GM19397 (cell line): Measurements from ENCODE around the gene CABLES1.

Experiments
- ATAC-seq: cut with Tn5 transposase; IDR thresholded peaks from one replicate; pipeline ENCODE4 v1.9.1; 2021; ENCODE audit warnings: mild to moderate bottlenecking, moderate library complexity; ENCODE audit not compliant: unreplicated experiment

The CABLES1 gene

DNA sequence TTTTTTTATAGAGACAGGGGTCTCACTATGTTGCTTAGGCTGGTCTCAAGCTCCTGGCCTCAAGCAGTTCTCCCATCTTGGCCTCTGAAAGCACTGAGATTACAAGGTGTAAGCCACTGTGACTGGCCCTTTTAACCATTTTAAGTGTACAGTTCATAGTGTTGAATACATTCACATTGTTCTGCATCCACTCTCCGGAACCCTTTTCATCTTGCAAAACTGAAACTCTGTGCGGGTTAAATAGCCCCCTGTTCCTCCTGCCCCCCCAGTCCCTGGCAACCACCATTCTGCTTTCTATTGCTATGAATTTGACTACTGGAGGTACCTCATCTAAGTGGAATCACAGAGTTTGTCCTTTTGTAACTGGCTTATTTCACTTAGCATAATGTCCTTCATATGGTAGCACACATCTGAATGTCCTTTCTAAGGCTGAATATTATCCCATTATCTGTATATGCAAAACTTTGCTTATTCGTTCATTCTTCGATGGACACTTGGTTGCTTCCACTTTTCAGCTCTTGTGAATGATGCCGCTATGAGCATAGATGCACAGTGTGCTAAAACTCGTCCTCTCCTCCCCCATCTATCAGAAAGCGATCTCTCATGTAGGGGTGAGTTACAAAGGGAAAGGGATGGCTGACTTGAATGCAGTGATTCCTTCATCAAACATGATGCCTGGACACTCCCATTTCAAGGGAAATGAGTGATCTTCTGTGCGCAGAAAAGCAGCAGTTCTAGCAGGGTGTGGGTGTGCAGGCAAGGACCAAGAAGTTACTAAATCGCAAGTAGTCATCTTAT, 30.2 kb downstream of the CABLES1 start:
- ATAC-seq, result no peak

DNA sequence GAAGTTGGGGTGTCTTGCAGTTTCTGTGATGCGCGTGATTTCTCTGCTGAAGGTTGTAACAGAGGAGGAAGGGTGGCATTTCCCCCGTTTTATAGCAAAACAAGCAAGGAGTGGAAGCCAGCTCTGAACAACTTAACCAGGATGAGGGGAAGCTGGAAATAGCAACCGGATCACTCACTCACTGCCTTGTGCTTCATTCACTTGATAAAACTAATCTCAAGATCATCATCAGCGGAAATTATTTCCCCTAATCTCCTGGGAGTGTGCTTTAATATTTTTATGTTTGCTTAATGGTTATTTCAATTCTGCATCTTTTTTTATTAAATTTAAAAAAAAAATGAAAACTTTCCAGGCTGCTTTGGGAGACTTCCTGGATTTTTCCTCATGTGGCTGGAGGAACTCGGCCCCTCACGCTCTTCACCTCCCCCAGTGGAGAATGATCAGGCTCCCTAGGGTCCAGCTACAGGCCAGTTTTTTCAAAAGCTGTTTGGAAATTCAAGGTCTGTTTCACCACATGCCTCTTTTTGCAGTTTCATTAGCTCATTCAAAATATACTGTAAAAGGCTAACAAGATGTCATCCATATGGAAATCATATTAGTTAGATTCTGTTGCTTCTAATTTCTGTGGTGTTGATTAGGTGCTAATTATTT, 31.7 kb downstream of the CABLES1 start:
- ATAC-seq, result no peak

DNA sequence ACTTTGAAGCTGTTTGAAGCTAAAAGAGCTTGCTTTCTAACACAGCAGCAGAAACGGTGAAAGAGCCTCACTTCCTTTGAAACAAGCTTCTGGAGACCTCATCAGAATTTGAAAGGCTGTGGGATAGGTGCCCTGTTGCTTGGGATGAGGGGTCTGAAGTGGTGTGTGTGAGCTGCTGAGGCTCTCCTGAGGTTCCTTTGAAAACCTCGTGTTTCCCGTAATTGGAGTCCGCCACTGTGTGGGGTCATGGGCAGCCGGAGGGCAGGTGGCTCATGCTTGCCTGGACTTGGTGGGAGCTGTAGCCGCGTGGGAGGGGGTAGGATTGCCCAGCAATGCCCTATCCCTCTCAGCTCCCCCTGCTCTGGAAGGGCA, 34.4 kb downstream of the CABLES1 start:
- ATAC-seq, result no peak

DNA sequence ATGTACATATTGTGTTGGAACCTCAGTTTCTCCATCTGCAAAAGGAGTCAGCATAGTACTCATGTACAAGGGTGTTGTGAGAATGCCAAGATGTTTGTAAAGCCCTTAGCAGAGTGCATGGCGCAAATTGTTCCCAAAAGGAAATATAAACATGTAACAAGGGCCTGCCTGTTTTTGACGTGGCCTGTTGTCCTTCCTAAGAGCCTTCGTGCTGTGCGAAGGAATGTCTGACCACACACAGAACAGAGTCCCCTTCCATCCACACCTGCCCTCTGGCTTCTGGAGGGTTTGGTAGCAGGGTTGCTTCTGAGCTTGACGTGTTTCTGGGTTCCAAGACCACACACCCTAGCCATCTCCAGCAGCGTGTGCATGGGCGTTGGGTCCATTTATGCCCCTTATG, 34.9 kb downstream of the CABLES1 start:
- no peak for ATAC-seq

DNA sequence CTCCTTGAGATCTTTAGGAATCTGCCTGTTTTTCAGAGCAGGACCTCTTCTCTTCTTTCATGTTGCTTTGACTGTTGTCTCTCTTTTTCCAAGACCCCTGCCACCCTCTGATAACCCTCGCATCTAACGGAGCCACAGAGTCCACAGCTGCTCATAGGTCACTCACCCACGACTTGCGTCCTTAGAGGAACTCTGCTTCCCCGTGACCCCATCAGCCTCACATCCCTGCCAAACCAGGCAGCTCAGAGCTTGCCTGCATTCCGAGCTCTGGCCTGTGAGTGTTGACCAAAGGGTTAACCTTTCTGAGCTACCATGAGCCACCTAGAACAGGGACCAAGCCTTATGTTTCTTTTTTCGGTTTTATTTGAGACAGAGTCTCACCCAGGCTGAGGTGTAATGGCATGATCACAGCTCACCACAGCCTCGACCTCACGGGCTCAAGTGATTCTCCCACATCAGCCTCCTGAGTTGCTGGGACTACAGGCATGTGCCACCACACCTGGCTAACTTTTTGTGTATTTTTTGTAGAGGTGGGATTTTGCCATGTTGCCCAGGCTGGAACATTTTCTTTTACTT, 36.4 kb downstream of the CABLES1 start:
- ATAC-seq, result no peak

DNA sequence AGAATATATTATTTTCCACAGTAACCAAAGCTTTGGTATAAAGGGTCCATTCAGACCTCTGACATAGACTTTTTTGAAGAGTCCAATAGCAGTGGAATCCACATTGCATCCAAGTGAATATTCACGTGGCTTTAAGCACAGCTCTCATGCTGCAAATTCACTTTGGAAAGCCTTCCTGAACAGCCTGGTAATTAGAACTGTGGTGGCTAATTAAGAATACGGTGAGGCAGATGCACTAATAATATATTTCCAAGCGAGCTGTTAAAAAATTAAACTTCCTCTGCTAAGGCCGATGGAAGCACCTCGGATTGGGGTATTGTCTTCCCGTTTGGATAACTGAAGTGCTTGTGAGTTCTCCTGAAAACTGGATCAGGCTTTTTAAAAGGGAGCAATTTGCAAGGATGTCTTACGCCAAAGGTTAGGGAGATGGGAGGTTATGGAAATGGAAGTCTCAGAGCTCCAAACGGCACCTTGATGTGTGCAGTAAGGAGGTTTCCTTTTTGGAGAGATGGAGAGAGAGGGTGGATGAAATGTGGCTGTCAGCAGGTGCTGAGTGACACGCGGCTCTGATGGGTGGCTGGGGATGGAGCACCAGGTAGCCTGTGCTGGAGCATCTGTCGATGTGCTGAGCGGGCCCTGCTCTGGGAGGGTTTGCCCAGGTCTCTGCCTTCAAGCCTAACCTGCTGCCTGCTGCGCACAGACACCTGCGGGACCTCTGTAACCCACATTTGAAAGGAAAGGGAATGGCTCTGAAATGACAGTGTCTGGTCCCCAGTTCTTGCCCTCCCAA, 37.5 kb downstream of the CABLES1 start:
- no peak for ATAC-seq

DNA sequence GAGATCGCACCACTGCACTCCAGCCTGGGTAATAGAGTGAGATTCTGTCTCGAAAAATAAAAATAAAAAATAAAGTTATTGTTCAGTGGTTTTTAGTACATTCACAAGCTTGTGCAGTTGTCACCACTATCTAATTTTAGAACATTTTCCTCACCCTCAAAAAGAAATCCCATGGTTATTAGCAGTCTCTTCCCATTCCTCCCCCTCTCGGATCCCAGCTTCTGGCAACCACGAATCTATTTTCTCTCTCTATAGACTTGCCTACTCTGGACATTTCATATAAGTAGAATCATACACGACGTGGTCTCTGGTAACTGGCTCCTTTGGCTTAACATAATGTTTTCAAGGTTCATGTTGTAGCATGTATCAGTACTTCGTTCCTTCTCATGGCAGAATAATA, 38.6 kb downstream of the CABLES1 start:
- ATAC-seq, result no peak

DNA sequence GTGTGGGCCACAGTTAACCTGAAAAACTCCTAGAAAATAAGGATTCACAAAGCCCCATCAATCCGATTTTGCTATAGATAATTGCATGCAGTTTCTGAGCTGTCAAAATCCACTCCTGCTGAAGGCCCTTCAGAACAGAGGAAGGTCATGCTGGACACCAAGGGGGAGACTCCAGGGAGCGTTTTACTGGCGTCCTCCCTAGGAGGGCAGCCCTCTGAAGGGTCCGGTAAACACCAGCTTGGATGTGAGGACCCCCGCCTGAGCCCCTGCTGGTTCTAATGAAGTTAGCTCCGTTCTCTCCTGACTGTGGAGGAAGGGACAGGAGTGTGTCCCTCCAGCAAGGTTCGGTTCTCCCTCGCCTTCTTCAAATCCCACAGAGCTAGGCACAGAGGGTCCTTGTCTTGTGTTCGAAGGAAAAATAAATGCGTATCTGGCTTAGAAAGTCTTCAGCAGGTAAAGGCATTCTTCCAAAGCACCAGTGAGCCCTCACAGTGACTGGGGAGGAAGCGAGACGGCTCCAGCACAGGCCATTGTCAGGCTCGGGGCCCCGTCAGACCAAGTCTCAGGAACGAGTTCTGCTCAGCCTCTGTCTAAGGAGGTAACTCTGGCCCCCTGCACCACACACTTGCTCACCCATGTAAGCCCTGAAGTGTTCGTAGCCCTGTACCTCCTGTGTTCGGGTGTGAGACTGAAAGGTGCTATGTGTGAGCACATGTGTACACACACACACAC, 41.6 kb downstream of the CABLES1 start:
- ATAC-seq, result no peak

DNA sequence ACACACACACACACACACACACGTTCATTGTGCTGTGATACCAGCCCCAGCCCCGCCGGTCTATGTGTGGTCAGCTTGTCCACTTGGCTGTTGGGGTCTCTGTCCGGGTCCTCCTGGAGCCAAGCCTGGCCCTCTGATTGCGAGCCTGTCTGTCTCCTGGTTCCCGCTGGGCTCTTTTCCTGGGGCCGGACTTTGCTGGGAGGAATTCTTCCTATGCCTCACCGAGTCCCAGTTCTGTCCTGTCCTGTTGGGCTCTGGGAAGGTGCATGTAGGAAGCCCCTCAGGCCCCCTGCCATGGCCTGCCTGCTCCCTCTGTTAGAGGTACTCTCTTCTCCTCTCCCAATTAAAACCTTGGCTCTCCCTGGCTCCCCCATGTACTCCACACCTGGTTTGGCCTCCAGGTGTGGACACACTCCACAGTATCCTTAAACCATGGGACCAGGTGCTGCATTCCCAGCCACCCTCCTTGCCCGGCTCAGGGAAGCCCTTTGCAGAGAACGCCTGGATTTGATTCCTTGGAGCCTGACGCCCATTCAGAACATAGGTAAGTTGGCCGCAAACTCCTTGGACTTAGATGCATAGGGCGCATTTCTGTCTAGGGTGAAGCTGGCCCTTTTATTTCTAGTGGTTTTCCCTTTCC, 42.3 kb downstream of the CABLES1 start:
- no peak for ATAC-seq

DNA sequence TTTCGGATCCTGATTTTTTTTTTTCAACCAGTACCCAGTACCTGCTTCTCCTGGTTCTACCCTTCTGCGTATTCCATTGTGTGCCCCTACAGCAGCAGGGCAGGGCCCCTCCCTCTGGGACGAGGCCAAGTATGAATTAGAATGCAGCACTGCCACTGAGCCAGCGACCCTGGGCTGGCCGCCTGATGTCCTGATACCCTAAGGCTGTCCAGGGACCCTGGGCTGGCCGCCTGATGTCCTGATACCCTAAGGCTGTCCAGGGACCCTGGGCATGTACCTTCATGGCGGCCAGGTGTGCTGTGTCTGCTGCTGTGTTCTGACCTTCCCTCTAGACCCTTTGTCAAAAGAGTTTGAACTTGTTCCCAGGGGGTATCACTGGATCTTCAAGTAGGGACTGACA, 42.9 kb downstream of the CABLES1 start:
- ATAC-seq, result no peak

DNA sequence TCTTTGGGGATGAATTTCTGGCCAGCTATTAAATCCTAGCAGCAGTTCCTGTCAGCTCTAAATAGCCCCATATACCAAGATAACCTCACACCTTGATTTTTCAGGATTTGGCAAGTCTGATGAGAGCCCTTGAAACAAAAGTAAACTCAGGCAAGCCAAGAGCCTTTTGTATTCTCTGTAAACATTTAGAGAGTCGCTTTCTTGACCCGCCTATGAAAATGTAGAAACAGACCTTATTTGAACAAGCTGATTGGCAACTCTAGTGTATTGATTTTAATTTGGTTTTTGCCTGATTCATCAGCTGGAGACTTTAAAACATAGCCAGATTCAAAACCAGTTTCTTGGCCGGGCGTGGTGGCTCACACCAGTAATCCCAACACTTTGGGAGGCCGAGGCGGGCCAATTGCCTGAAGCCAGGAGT, 43.4 kb downstream of the CABLES1 start:
- ATAC-seq, result no peak

DNA sequence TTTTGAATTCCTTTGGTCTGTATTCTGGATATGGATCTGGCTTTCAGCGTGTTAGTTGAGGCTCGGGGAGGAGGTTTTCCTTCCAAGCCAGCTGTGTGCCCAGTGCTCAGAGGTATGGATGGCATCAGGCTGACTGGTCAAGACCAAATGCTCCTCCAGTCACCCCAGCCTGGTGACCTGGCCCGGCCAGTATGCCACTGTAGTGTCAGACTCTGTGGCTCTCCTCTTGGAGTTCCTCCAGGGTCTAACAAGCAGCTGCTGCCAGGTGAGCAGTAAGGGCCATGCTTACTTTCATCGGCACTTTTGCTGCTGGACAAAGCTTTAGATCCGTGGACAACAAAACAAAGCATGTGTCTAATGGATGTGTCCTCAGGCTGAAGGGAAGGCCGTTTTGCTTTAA, 44.1 kb downstream of the CABLES1 start:
- ATAC-seq, result no peak

DNA sequence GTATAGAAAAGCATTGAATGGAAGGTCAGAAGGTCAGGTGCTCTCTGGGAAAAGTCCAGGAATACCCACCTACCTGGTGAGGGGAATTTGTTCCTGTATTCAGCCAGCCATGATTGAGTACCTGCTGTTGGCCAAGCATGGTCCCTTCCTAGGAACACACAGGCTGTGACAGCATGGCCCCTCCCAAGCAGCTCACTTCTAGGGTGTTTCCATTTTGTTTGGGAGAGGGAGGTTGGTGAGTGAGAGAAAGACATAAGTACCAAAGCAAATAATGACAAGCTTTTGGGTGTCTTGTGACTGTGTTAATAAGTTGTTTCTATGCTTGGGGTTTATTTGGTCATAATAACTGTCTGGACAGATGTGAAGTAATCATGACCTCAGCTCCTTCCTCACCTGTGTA, 46.3 kb downstream of the CABLES1 start:
- no peak for ATAC-seq

DNA sequence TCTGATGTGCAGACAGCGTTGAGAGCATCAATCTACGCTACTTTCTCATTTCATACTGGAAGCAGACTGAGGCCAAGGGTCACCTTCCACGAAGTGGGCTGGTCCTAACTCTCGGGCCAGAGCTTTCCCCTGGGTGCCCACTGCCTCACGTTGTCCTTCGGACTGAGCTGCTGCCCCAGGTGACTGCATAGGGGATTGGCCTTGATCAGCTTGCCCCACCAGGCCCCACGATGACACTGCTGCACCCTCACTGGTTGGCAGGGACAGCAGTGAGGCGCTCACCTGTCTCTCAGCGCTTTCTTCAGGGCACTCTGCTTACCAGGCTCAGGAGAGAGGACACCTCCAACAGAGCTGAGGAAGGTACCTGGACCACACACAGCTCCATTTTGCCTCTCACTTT, 47.3 kb downstream of the CABLES1 start:
- ATAC-seq, result no peak

DNA sequence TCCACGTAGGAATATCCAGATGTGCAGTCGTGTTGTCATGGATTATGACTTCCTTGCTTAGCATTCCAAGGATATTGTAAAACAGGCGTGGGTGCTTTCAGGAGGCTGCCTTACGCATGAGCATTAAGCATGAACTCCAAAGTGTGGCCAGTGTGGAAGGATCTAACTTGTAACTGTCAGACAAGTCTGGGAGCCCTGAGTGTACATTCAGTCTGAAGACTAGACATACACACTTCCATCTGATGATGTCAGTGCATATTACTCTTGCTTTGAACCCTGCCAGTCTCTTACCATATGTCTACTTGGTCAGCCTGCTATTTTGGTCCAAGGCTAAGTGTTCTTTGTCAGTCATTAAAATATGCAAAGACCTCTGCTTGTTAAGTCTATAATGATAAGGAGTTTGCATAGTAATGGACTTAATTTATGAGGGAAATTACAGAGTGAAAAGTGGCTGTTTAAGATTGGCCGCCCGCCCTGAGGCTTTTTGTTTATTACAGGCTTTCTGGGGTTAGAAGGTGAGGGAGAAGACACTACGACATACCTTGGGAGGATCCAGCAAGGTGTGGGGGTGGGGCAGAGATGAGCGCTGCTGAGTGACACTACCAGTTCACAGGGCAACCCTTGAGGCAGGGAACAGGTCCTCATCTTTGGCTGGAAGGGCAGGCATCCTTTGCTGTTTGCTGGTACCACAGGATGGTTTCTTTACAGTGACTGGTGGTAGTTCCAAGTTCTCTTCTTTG, 48.3 kb downstream of the CABLES1 start:
- ATAC-seq, result no peak

DNA sequence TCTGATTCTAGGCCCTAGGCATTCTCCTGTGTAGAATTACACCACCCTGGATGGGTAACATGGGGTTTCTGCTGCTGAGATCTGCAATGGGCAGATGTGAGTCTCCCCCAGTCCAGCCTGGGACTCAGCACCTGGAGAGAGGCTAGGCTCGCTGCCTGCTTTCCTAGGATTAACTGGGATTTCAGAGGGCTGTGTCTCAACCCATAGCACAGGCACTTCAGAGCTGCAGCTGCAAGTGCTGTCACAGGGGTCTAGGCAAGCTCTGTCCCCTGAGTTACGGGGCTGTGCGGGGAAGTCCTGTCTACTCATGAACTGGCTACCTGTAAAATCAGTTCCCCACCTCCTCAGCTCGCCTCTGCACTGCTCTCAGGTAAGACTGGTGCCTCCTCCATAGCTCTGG, 51.5 kb downstream of the CABLES1 start:
- no peak for ATAC-seq

DNA sequence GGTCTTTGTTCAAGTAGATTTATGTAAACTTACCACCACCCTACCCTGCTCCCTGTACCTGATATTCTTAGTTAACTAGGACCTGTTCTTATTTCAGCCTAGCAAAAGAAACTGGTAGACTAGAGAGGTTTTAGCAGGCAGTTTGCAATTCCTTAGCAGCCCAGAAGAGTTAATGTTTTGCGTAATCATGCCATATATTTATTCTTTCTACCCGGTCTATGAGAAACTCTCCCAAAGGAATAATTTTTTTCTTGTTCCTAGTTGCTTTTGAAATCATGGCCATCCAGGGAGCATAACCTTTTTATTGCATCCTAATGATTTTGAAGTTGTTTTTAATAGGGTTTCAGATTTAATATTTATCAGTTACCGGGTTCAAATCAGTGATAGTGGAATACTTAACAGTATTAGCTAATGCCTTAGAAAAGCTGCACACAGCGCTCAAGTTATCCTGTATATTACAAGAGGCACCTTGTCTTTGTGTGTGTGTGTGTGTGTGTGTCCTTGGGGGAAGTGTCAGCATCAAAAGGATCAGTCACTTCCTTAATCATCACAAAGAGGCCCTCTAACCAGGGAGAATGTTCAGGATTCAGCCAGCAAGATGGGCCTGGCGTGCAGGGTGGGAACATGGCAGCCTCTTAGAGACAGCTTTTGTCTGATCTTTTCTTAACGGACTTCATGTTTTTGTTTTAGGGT, 52.9 kb downstream of the CABLES1 start:
- ATAC-seq, result no peak

DNA sequence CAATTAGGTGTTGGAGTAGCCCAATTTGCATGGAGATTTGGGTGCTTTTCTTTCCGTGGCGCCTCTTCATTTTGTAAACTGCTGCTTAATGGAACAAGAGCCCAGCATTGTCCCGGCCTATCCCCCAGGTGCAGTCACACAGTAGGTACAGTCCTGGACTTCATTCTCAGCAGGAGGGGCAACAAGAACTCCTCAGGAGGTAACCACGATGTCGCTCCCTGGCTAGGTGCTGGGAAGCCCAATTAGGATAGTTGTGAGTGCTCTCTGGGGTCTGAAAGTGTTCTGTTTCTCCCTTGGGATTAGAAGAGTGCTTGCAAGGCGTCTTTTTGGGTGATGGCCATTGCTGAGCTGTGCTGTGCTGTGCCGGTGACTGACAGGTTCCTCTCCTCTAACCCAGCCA, 53.8 kb downstream of the CABLES1 start:
- ATAC-seq, result no peak
